Measurements from ENCODE around the gene TRIM47. TPM values are rescaled to one million over a fixed set of nuclear protein-coding genes. Genes with fewer than 3 reads are reported as not detected.

The TRIM47 gene
- total RNA-seq, 2 experiments from 2014 or later: 25.9 to 41.9 TPM

GRCh38 chr17:75917917-75918445 is 39.6 kb upstream of the TRIM47 start:
- no peaks in the 10 kb centered on the region for H3K79me2 ChIP-seq (ENCODE audit: insufficient read depth, low read depth, low read length)
- H3K4me1 ChIP-seq (ENCODE audit: insufficient read depth, low read length, poor library complexity, severe bottlenecking): no peaks in the 10 kb centered on the region
- ChIA-PET POLR2A (interaction anchor here (0.6 kb wide), 2 partner anchors 23 to 1396 kb away, joined by 3 to 4 read pairs; partner anchors contain the start of gene FBF1), CTCF (ENCODE audit: unreplicated experiment) (interaction anchor here (0.6 kb wide), 1 partner anchor 177 kb away, joined by 3 read pairs; no protein-coding TSS in a partner anchor)
- no peak overlapping the region for H3K4me2 ChIP-seq (ENCODE audit: low read length)
- H3K27ac ChIP-seq (ENCODE audit: low read depth, low read length, poor library complexity, severe bottlenecking): no peak overlapping the region
- H3K9me3 ChIP-seq (ENCODE audit: low read length): no peaks in the 10 kb centered on the region
- H3K9me2 ChIP-seq (ENCODE audit: insufficient read depth, low read length): no peaks in the 10 kb centered on the region
- no peak for DNase-seq (ENCODE audit: low spot score)
- no TSS peak for BruUV-seq (replicated peaks)
- intact Hi-C loops (cut with micrococcal nuclease; ENCODE audit: unreplicated experiment): no loop called here
- TF ChIP-seq CTCF (conservative IDR thresholded peaks at IDR 0.05; ENCODE audit: low read length) (no peak), EZH2phosphoT487 (IDR thresholded peaks at IDR 0.05; ENCODE audit: borderline replicate concordance, low read depth, low read length) (no peak)
- H2AFZ ChIP-seq (ENCODE audit: low read length): no peak overlapping the region
- no peaks in the 10 kb centered on the region for H3K36me3 ChIP-seq (ENCODE audit: insufficient read depth, low read length)
- no peaks in the 10 kb centered on the region for H4K20me1 ChIP-seq (ENCODE audit: insufficient read depth, low read length)
- no peak overlapping the region for H3K4me3 ChIP-seq (ENCODE audit: low read depth, low read length, poor library complexity, severe bottlenecking)

GRCh38 chr17:75917141-75917916 is 38.9 kb upstream of the TRIM47 start:
- Histone ChIP-seq H4K20me1 (ENCODE audit: insufficient read depth, low read length) (no peaks in the 10 kb centered on the region), H3K9me2 (ENCODE audit: insufficient read depth, low read length) (no peaks in the 10 kb centered on the region), H3K79me2 (ENCODE audit: insufficient read depth, low read depth, low read length) (no peaks in the 10 kb centered on the region), H3K4me3 (ENCODE audit: low read depth, low read length, poor library complexity, severe bottlenecking) (no peak overlapping the region), H3K36me3 (ENCODE audit: insufficient read depth, low read length) (no peaks in the 10 kb centered on the region), H2AFZ (ENCODE audit: low read length) (no peak overlapping the region), H3K4me1 (ENCODE audit: insufficient read depth, low read length, poor library complexity, severe bottlenecking) (no peaks in the 10 kb centered on the region), H3K9me3 (ENCODE audit: low read length) (no peaks in the 10 kb centered on the region), H3K4me2 (ENCODE audit: low read length) (no peak overlapping the region), H3K27ac (ENCODE audit: low read depth, low read length, poor library complexity, severe bottlenecking) (no peak overlapping the region)
- CTCF ChIA-PET (ENCODE audit: unreplicated experiment): interaction anchor here (0.6 kb wide), 1 partner anchor 178 kb away, joined by 3 read pairs; no protein-coding TSS in a partner anchor
- DNase-seq (ENCODE audit: low spot score): no peak
- intact Hi-C loops (cut with micrococcal nuclease; ENCODE audit: unreplicated experiment): no loop called here
- no TSS peak for BruUV-seq (replicated peaks)
- no peak for TF ChIP-seq CTCF (conservative IDR thresholded peaks at IDR 0.05; ENCODE audit: low read length)
- no peak for TF ChIP-seq EZH2phosphoT487 (IDR thresholded peaks at IDR 0.05; ENCODE audit: borderline replicate concordance, low read depth, low read length)
- POLR2A ChIA-PET: interaction anchor here (0.6 to 1.1 kb wide), 4 partner anchors 10 to 1397 kb away, joined by 3 to 4 read pairs (median 3); partner anchors contain the start of genes ACOX1 and TEN1
